Measurements from ENCODE around the gene MAPK14.
A peak's percentile ranks its signal among the peaks of the same experiment; 100 is the strongest.
"Not testable (repeated sequence)": the region's sequence is repeated elsewhere in the genome, so short reads cannot be mapped to it uniquely, and the experiment has no call there.

Gene MAPK14

GRCh38 chr6:36032261-36032660 is 4.7 kb downstream of the MAPK14 start:
- Histone ChIP-seq H3F3A (ENCODE audit: insufficient read depth, low read length) (no peaks in the 10 kb centered on the region), H3K36me3 (ENCODE audit: insufficient read depth, low read length) (peaks cover 5% of the 10 kb centered on the region; the same call in 1 of the 2 replicates), H3K27ac (ENCODE audit: low read depth, low read length, poor library complexity, severe bottlenecking) (peak overlapping the region; percentile 43), H3K4me1 (ENCODE audit: insufficient read depth, low read length, severe bottlenecking) (peaks cover 43% of the 10 kb centered on the region), H3K9me3 (ENCODE audit: low read length) (no peaks in the 10 kb centered on the region), H3K4me2 (ENCODE audit: low read length) (peak overlapping the region; percentile 37; the same call in 1 of the 2 replicates), H3K4me3 (ENCODE audit: low read depth, low read length, poor library complexity, severe bottlenecking) (no peak overlapping the region), H2AFZ (ENCODE audit: low read length) (no peak overlapping the region), H3K27me3 (ENCODE audit: insufficient read depth, low read length) (no peaks in the 10 kb centered on the region), H4K20me1 (ENCODE audit: insufficient read depth, low read length) (no peaks in the 10 kb centered on the region), H3K9me2 (ENCODE audit: low read depth, low read length) (no peaks in the 10 kb centered on the region), H3K9ac (ENCODE audit: low read length) (no peak overlapping the region), H3K79me2 (ENCODE audit: insufficient read depth, low read length) (peaks cover 91% of the 10 kb centered on the region)
- TF ChIP-seq, protein P1, sequence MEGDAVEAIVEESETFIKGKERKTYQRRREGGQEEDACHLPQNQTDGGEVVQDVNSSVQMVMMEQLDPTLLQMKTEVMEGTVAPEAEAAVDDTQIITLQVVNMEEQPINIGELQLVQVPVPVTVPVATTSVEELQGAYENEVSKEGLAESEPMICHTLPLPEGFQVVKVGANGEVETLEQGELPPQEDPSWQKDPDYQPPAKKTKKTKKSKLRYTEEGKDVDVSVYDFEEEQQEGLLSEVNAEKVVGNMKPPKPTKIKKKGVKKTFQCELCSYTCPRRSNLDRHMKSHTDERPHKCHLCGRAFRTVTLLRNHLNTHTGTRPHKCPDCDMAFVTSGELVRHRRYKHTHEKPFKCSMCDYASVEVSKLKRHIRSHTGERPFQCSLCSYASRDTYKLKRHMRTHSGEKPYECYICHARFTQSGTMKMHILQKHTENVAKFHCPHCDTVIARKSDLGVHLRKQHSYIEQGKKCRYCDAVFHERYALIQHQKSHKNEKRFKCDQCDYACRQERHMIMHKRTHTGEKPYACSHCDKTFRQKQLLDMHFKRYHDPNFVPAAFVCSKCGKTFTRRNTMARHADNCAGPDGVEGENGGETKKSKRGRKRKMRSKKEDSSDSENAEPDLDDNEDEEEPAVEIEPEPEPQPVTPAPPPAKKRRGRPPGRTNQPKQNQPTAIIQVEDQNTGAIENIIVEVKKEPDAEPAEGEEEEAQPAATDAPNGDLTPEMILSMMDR (IDR thresholded peaks at IDR 0.05; ENCODE audit: low read length) = no peak
- TF ChIP-seq EZH2 (IDR thresholded peaks at IDR 0.05; ENCODE audit: borderline replicate concordance, low read length) = no peak

DNA sequence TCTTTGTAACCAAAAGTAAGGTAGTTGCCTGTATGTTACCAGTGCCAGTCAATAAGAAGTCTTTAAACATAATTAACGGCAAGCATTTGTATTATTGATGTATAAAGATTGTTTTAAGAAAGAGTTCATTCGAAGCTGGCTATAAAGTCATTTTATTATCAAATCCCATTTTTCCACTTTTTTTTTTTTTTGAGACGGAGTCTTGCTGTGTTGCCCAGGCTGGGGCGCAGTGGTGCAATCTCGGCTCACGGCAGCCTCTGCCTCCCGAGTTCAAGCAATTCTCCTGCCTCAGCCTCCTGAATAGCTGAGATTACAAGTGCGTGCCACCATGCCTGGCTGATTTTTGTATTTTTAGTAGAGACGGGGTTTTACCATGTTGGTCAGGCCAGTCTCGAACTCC is 5.5 kb downstream of the MAPK14 start:
- not testable (repeated sequence) for H3F3A ChIP-seq (ENCODE audit: insufficient read depth, low read length); H2AFZ ChIP-seq (ENCODE audit: low read length); H3K9me3 ChIP-seq (ENCODE audit: low read length); H4K20me1 ChIP-seq (ENCODE audit: insufficient read depth, low read length); H3K27ac ChIP-seq (ENCODE audit: low read depth, low read length, poor library complexity, severe bottlenecking); H3K27me3 ChIP-seq (ENCODE audit: insufficient read depth, low read length); H3K9me2 ChIP-seq (ENCODE audit: low read depth, low read length); H3K4me3 ChIP-seq (ENCODE audit: low read depth, low read length, poor library complexity, severe bottlenecking); H3K9ac ChIP-seq (ENCODE audit: low read length); H3K36me3 ChIP-seq (ENCODE audit: insufficient read depth, low read length); H3K4me2 ChIP-seq (ENCODE audit: low read length)
- H3K4me1 ChIP-seq (ENCODE audit: insufficient read depth, low read length, severe bottlenecking) = peaks cover 51% of the 10 kb centered on the region
- peaks cover 97% of the 10 kb centered on the region for H3K79me2 ChIP-seq (ENCODE audit: insufficient read depth, low read length)

GRCh38 chr6:36033935-36034334 is 6.3 kb downstream of the MAPK14 start:
- peaks cover 5% of the 10 kb centered on the region; the same call in 1 of the 2 replicates for H3K36me3 ChIP-seq (ENCODE audit: insufficient read depth, low read length)
- peaks cover 97% of the 10 kb centered on the region for H3K79me2 ChIP-seq (ENCODE audit: insufficient read depth, low read length)
- no peaks in the 10 kb centered on the region for H3F3A ChIP-seq (ENCODE audit: insufficient read depth, low read length)
- H3K9ac ChIP-seq (ENCODE audit: low read length) = no peak overlapping the region
- H4K20me1 ChIP-seq (ENCODE audit: insufficient read depth, low read length) = no peaks in the 10 kb centered on the region
- no peak overlapping the region for H3K27ac ChIP-seq (ENCODE audit: low read depth, low read length, poor library complexity, severe bottlenecking)
- H3K4me2 ChIP-seq (ENCODE audit: low read length) = no peak overlapping the region; the same call in 1 of the 2 replicates
- H3K9me2 ChIP-seq (ENCODE audit: low read depth, low read length) = no peaks in the 10 kb centered on the region
- H3K4me3 ChIP-seq (ENCODE audit: low read depth, low read length, poor library complexity, severe bottlenecking) = no peak overlapping the region
- H2AFZ ChIP-seq (ENCODE audit: low read length) = no peak overlapping the region
- no peak for TF ChIP-seq EZH2 (IDR thresholded peaks at IDR 0.05; ENCODE audit: borderline replicate concordance, low read length)
- TF ChIP-seq, protein P1 (IDR thresholded peaks at IDR 0.05; ENCODE audit: low read length) = no peak
- no peaks in the 10 kb centered on the region for H3K27me3 ChIP-seq (ENCODE audit: insufficient read depth, low read length)
- no peaks in the 10 kb centered on the region for H3K9me3 ChIP-seq (ENCODE audit: low read length)
- peaks cover 57% of the 10 kb centered on the region for H3K4me1 ChIP-seq (ENCODE audit: insufficient read depth, low read length, severe bottlenecking)

DNA sequence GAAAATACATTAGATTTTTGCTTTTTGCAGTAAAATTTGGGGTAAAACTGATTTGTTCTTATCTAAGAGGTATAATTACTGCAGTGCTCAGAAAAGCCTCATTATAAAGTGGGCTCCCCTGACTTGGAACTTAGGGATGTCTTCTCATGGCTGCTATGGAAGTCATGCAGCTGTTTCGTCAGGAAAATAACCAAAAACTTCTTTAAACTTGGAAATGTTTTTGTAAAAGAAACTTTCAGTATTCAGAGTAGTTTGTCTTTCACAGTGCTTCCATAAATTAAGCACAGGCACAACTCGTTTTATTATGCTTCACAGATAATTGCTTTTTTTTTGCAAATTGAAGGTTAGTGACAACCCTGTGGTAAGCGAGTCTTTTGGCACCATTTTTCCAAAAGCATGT is 6.8 kb downstream of the MAPK14 start:
- H2AFZ ChIP-seq (ENCODE audit: low read length) = no peak overlapping the region
- H3K4me2 ChIP-seq (ENCODE audit: low read length) = no peak overlapping the region
- no peak overlapping the region for H3K27ac ChIP-seq (ENCODE audit: low read depth, low read length, poor library complexity, severe bottlenecking)
- H3K27me3 ChIP-seq (ENCODE audit: insufficient read depth, low read length) = no peaks in the 10 kb centered on the region
- TF ChIP-seq, protein P1 (IDR thresholded peaks at IDR 0.05; ENCODE audit: low read length) = no peak
- TF ChIP-seq EZH2 (IDR thresholded peaks at IDR 0.05; ENCODE audit: borderline replicate concordance, low read length) = no peak
- H3K36me3 ChIP-seq (ENCODE audit: insufficient read depth, low read length) = peaks cover 5% of the 10 kb centered on the region; the same call in 1 of the 2 replicates
- H3K79me2 ChIP-seq (ENCODE audit: insufficient read depth, low read length) = peaks cover 97% of the 10 kb centered on the region
- H3K9me2 ChIP-seq (ENCODE audit: low read depth, low read length) = no peaks in the 10 kb centered on the region
- H3K4me1 ChIP-seq (ENCODE audit: insufficient read depth, low read length, severe bottlenecking) = peaks cover 55% of the 10 kb centered on the region
- H3K4me3 ChIP-seq (ENCODE audit: low read depth, low read length, poor library complexity, severe bottlenecking) = no peak overlapping the region
- no peaks in the 10 kb centered on the region for H3F3A ChIP-seq (ENCODE audit: insufficient read depth, low read length)
- H4K20me1 ChIP-seq (ENCODE audit: insufficient read depth, low read length) = no peaks in the 10 kb centered on the region
- no peaks in the 10 kb centered on the region for H3K9me3 ChIP-seq (ENCODE audit: low read length)
- no peak overlapping the region for H3K9ac ChIP-seq (ENCODE audit: low read length)
